Fibroblast of skin of abdomen (primary cell): ENCODE measurements around the gene CERS1.
"Not testable (repeated sequence)": the region's sequence is repeated elsewhere in the genome, so short reads cannot be mapped to it uniquely, and the experiment has no call there.

ENCODE experiments used
- DNase-seq: peaks from one replicate; pipeline ENCODE4 v3.0.0-alpha.2; 2013

CERS1 gene

GRCh38 chr19:18919086-18919899, 23.3 kb upstream of the CERS1 start, which contains the start of the genes COPE and DDX49:
COPE (minus strand) TSS chr19:18919387; CDS start chr19:18919348, 39 bp downstream.
DDX49 (plus strand) TSS chr19:18919715; CDS start chr19:18919742, 27 bp downstream.
- DNase-seq: peak; percentile 100

DNA sequence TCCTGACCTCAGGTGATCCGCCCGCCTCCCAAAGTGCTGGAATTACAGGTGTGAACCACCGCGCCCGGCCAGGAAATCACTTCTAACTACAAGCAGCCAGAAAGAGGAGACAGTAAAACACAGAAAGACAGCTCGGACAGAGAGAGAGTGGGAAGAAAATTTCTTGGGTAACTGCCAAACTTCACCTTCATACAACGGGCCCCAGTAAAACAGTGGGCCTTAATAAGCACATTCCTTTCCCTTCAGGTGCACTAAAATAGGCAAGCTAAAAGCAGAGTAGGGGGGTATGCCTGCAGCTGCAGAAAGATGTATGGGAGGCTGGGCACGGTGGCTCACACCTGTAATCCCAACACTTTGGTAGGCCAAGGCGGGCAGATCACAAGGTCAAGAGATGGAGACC, 21.6 kb upstream of the CERS1 start:
- not testable (repeated sequence) for DNase-seq

GRCh38 chr19:18915639-18916038, 19.7 kb upstream of the CERS1 start:
- peak; percentile 28 for DNase-seq

GRCh38 chr19:18913466-18913865, 17.5 kb upstream of the CERS1 start:
- no peak for DNase-seq

- DNase-seq: no peak
Measured at GRCh38 chr19:18912933-18913332, 17.0 kb upstream of the CERS1 start.

DNA sequence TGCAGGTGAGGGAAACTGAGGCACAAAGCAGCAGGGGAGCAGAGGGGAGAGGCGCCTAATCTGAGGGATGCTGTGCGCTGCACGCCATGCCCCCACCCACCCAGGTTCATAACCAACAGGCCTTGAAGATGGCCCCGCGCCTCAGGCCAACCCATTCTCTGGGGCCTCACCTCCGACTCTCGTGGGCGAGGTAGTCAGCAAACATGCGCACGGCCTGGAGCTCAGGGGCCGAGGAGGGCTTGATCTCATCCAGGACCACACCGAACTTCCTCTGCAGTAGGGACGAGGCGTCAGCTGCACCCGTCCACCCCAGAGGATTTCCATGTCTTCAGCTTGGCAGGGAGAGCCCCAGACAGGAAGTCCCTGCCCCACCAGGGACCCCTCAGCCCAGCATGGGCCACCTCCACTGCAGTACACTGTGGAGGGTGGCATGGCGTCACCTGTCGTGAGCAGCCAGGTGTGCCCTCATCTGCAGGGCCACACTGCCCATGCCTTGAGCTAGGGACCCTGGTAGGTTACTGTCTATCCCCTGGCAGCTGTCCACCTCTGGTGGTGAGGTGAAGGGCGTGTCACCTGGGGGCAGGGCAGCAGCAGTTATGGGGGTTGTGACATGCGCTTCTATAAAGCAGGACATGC, 15.0 kb upstream of the CERS1 start:
- DNase-seq: no peak

DNA sequence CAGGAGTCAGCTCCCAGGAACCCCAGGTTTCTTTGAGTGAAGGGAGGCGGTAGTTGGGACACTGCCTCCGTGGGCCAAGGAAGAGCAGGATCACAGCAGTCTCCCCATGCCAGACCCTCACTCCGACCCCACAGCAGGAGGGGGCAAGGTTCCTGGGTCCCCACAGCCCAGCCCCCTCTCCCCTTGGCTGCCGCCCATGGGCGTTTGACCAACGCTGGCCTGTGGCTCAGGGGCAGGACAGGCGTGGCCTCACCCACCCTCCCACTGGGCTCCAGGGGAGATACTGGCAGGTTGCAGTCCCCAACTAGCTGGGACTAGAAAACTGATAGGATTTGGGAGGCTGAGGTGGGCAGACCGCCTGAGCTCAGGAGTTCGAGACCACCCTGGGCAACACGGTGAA, 14.1 kb upstream of the CERS1 start:
- DNase-seq: no peak

- DNase-seq: no peak
Measured at GRCh38 chr19:18908917-18909619, 13.1 kb upstream of the CERS1 start.

- DNase-seq: no peak
Measured at GRCh38 chr19:18906605-18907519, 10.9 kb upstream of the CERS1 start.

- no peak for DNase-seq
Measured at GRCh38 chr19:18905513-18906236, 9.7 kb upstream of the CERS1 start.

DNA sequence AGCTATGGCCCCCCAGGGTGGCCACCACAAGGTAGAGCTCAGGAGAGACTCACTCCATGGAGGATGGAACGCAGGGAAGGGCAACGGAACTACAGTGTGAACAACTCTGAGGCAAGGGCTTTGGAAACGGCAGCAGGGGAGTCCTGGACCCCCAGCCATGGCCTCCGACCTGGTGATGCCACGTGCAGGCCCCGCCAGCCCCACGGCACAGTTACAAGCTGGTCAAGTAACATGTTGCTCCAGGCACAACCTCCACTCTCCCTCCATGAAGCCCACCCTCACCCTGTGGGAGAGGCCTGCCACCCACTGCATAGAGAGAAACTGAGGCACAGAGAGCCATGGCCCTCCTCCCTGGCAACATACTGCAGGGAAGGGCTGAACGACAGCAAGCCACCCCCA, 9.1 kb upstream of the CERS1 start:
- no peak for DNase-seq

DNA sequence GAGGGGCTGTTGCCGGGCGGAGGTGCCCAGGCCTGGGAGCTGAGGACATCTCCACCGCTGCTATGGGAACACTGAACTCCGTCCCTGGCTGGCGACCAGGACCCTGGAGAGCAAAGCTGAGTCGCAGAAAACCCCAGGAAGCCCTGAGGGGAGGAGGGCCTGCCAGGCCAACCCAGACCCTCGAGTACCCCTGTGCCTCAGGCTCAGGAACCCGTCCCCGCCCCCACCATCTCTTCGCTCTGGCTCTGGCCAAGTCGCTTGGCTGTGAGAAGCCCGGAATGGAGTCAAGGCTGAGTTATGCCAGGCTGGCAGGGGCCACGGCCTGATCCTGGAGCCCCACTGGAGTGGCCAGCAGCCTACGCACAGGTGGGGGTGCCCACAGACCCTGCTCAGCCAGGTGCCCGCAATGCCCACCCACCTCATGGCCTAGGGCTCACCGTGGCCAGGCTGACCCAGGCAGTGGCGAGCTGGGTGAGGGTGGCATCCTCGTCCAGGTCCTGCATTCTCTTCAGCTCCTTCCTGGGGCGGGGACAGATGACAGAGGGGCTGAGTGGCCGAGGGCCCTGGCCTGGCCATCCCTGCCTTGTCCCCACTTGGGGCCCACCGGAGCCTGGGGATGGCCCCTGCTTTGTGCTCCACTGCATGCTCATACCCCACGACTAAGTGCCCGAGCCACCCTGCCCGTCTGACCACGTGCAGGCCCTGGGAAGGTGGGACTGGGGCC, 8.5 kb upstream of the CERS1 start:
- DNase-seq: no peak

DNA sequence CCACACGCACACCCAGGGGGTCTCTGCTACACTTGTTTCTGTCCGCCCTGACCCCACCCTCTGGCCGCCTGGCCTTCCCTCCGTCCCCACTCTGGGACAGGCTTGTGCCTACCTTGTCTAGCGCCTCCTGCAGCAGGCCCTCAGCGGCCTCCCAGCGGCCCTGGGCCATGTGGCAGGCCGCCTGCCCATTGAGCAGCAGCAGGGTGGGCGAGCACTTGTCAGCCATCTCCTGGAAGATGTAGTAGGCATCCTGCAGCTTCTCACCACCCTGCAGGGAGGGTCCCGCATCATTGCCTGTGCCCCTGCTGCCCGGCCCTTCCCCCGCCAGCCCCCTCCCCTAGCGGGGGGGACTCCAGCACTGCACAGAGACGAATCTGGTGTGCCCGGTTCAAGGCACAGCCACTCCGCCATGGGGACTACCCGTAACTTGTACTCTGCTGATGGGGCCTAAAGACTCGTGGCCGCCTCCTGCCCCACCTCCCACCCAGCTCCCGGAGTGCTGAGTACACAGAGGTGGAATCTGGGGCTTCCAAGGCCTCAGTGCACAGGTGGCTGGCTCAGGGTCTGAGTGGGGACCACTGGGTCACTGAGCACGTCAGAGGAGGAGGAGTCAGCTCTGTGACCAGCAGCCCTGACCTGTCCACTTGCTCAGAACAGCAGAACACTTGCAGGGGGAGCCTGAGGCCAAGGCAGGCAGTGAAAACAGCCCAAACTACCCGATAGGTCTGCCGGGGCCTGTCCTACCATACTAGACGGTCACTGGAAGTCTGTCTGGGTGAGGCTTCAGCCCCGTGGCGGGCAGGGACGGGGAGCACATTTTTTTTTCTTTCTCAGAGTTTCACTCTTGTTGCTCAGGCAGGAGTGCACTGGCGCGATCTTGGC, 7.4 kb upstream of the CERS1 start:
- no peak for DNase-seq

DNA sequence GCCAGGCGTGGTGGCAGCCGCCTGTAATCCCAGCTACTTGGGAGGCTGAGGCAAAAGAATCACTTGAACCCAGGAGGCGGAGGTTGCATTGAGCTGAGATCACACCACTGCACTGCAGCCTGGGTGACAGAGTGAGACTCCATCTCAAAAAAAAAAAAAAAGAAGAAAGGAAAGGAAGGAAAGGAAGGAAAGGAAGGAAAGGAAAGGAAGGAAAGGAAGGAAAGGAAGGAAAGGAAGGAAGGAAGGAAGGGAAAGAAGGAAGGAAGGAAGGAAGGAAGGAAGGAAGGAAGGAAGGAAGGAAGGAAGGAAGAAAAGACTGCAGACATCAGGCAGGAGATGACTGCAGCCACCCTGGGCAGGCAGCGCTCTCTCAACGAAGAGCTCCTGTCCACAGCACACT, 6.6 kb upstream of the CERS1 start:
- not testable (repeated sequence) for DNase-seq

DNA sequence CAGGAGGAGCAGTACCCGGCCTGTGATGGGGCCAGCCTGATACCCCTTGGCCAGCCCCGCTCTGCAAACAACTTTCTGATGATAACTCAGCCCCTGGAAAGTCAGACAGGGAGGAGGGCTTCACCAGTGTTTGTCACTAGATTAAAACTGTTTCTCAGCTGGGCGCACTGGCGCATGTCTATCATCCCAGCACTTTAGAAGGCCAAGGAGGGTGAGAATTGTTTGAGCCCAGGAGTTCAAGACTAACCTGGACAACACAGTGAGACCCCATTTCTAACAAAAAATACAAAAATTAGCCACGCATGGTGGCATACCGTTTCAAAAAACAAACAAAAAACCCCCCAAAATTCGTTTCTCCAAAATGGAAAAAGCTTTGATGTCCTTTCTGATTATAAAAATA, 5.5 kb upstream of the CERS1 start:
- DNase-seq: no peak

DNA sequence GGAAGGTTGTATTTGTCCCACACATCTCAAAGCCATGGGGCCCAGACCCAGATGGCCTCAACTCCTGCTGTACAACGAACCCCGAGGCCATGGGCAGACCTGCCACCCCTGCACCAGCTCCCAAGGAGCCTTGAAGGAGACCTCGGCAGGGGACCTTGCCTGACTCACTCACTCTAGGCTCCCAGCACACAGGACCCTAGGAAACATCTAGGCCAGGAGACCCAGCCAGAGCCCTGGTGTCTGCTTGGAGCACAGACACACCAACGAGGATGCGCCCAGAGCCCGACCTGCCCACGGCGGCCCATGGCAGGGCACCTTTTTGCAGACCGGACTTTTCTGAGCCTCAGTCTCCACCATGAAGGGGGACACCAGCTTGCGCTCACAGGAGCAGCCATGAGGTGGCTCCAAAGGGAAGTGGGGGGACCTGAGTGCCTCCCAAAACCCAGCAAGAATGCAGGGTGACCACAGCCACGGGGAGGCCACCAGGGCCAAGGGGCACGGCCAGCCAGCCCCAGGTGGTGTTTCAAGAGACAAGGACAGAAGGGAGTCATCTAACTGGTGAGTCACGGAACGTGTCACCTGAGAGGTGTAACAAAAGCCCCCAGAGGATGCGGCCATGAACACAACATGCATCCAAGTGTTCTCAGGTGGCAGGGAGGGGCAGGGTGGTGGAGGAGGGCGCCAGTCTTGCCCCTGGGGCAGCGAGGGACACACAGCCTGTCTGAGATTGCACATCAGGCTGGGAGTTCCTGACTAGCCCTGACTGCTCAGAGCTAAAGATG, 4.9 kb upstream of the CERS1 start:
- no peak for DNase-seq

- no peak for DNase-seq
Measured at GRCh38 chr19:18899624-18900560, 3.9 kb upstream of the CERS1 start.
